Muscle of leg (tissue), 11 donors: ENCODE data around the gene ANKRD18B. TPM values are rescaled to one million over a fixed set of nuclear protein-coding genes. Genes with fewer than 3 reads are reported as not detected.
"Not testable (repeated sequence)": the region's sequence is repeated elsewhere in the genome, so short reads cannot be mapped to it uniquely, and the experiment has no call there.

Experiments
- DNase-seq: peaks from one replicate; pipeline ENCODE4 v3.0.0; 2013
- H3K27ac ChIP-seq: one replicate; pipeline ENCODE4 v1.5.1; 2013; ENCODE audit warnings: mild to moderate bottlenecking, low read length, control low read depth
- H3K27me3 ChIP-seq: one replicate; pipeline ENCODE4 v1.6.1; 2013; ENCODE audit warnings: low read length; ENCODE audit not compliant: control insufficient read depth, insufficient read depth
- H3K36me3 ChIP-seq: one replicate; pipeline ENCODE4 v1.6.1; 2013; ENCODE audit warnings: low read length; ENCODE audit not compliant: control insufficient read depth, insufficient read depth
- H3K4me1 ChIP-seq: one replicate; pipeline ENCODE4 v1.6.1; 2013; ENCODE audit warnings: low read length; ENCODE audit not compliant: control insufficient read depth, insufficient read depth
- H3K4me3 ChIP-seq: one replicate; pipeline ENCODE4 v1.5.1; 2013; ENCODE audit warnings: low read length, control low read depth
- H3K9me3 ChIP-seq: replicated peaks from 2 replicates; pipeline ENCODE4 v1.6.1; 2013; ENCODE audit warnings: low read depth, low read length; ENCODE audit not compliant: control insufficient read depth
- WGBS: methylation state at CpG from one replicate; pipeline ENCODE4 v1.1.5; 2013; ENCODE audit warnings: missing lambda C conversion rate; ENCODE audit not compliant: insufficient coverage; 5-methylcytosine and 5-hydroxymethylcytosine counted together
- polyA plus RNA-seq, 8 donors: library from polyadenylated mRNA; unstranded; fragments of 120-200 nt; gene quantifications; one replicate each; pipeline versions ENCODE4 v1.2.1 to v1.2.3, GENCODE V29; 2013; ENCODE audit warnings: inconsistent platforms in 1 of 8, low replicate concordance in 1 of 8; ENCODE audit not compliant: insufficient read length in 8 of 8, insufficient read depth in 1 of 8
- total RNA-seq: library from RNA; stranded (reverse); fragments of 120-200 nt; gene quantifications from one replicate; pipeline ENCODE4 v1.2.4, GENCODE V29; 2013

ANKRD18B gene
- total and polyA plus RNA-seq, 9 donors, result 0.12 to 2.7 (median 0.31) TPM; not detected in 1

DNA sequence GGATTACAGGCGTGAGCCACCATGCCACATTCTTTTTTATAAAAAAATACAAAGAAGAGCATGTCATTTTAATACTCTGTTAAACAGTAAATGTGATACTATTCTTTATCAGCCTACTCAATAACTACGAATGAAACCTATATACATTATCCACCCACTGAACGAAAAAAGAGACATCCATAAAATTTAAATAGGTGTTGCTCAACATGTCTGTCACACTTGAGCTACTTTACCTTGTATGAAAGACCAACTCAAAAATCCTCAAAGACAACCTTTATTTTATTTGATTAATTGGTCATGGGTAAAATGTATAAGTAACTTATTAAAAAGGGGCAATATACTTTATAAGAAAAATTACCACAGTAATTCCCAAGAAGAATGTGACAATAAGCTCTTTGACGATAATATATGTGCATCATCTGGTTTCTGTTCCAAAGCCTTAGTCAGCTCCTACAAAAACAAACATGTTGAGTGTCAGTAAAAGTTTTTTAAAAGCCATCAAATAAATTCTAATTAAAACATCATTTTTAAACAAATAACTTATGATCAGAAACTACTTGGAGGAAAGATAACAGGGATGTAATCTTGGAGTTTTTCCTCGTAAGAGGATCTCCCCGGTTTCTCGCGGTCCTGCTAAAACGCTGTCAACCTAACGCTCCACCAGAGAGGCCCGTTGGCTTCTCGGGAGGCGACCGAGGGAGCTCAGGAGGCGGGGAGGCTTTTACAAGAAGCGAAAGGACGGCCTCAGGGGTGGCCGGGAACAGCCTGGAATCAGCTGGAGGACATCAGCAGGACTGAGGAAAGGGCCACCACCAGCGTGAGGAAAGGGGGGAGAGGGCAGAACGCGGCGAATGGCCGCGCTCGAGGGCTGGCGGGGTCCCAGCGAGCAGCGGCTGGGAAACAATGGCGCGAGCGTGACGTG is 13.5 kb upstream of the ANKRD18B start:
- Histone ChIP-seq H3K27me3 (no peaks in the 10 kb centered on the region), H3K4me1 (no peaks in the 10 kb centered on the region), H3K36me3 (no peaks in the 10 kb centered on the region), H3K27ac (peak overlapping the region; percentile 89), H3K4me3 (peak overlapping the region; percentile 54), H3K9me3 (no peaks in the 10 kb centered on the region)
- WGBS, result 1% methylated on average over 27 of the region's 32 CpGs
- peak; percentile 90 for DNase-seq

DNA sequence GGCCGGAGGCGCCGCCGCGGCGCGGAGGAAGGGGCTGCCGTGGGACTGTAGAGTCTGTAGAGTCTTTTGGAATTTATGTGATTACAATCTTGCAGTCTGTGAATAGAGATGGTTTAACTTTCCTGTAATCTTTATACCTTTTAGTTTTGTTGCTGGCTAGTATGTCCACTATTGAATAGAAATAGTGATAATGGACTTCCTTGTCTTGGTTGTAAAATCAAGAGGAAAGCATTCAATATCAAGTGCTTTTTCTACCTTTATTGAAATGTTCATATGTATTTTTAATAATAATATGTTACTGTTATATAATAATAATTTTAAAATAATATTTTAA is 12.9 kb upstream of the ANKRD18B start:
- not testable (repeated sequence) for H3K9me3 ChIP-seq, H3K36me3 ChIP-seq, H3K27me3 ChIP-seq, H3K4me1 ChIP-seq, DNase-seq
- H3K27ac ChIP-seq, result peak overlapping the region; percentile 89
- peak overlapping the region; percentile 54 for H3K4me3 ChIP-seq
- WGBS, result 2% methylated on average over 8 of the region's 8 CpGs

DNA sequence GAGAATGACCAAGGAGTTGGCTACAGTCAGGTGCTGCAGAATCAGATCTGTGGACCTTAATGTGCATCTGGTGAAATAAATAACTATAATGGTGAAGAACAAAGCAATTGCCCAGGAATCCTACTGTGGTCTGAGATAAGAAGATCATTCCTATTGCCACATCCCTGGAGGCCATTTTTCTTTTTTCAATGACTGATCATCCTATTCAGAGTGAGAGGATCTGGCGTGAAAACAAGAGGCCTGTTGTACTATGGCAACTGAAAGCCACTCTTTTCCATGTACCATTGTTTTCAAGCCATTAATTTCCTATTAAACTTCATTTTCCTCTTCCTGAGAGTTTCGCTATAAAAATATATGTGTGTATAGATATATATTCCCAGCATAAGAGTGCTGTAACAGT is 11.5 kb upstream of the ANKRD18B start:
- not testable (repeated sequence) for DNase-seq, H3K9me3 ChIP-seq, H3K27ac ChIP-seq, H3K36me3 ChIP-seq, H3K27me3 ChIP-seq, H3K4me3 ChIP-seq, H3K4me1 ChIP-seq
- no CpG with 5 or more reads among the region's 2 CpGs for WGBS

DNA sequence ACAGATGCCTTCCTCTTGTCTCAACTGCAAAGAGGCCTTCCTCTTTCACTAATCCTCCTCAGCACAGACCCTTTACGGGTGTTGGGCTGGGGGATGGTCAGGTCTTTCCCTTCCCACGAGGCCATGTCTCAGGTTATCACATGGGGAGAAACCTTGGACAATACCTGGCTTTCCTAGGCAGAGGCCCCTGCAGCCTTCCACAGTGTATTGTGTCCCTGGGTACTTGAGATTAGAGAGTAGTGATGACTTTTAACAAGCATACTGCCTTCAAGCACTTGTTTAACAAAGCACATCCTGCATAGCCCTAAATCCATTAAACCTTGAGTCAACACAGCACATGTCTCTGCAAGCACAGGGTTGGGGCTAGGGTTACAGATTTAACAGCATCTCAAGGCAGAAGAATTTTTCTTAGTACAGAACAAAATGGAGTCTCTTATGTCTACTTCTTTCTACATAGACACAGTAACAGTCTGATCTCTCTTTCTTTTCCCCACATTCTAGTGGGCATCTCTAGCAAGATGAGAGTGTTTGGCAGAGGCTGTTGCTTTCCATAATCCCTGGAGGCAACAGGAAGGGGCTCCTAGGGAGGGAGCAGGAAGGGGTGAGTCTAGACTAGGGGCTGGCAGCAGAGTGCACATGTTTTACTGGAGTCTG is 8.6 kb upstream of the ANKRD18B start:
- H3K27me3 ChIP-seq, H3K4me3 ChIP-seq, H3K4me1 ChIP-seq, H3K36me3 ChIP-seq, DNase-seq, H3K9me3 ChIP-seq, H3K27ac ChIP-seq: not testable (repeated sequence)
- no CpG with 5 or more reads among the region's 2 CpGs for WGBS

DNA sequence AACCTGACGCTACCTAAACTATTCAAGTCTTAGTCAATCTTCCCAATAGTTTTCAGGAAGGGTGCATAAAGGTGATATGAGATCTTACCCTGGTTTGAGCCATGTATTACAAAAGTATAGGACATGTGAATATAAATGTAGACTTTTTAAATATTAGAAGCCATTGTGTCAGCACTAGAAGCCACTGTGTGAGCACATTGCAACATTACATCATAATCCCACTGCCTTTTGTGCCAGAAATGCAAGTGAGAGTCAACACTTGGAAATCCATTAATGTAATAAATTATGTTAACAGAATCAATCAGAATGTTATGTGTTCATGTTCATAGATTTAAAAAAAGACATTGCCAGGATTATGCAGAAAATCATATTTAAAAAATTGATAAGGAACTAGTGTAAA is 7.7 kb upstream of the ANKRD18B start:
- H3K4me1 ChIP-seq, H3K4me3 ChIP-seq, H3K36me3 ChIP-seq, H3K27me3 ChIP-seq, DNase-seq, H3K9me3 ChIP-seq, H3K27ac ChIP-seq: not testable (repeated sequence)
- WGBS, result no CpG with 5 or more reads among the region's 1 CpG

DNA sequence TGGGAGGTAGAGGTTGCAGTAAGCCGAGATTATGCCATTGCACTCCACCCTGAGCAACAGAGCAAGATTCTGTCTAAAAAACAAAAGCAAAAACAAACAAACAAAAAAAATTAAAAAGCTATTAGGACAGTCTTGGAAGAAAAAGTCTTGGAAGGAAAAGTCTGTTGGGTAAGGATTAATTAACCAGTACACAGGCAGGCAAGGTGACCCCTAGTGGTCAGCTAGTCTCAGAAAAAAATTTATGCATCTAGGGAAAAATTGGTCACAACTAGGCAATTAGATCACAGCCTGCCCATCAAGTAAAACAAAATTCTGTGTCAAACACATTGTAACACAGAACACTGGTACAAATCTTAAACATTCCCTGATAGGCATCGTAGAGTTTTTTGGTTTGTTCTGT is 6.7 kb upstream of the ANKRD18B start:
- H3K4me1 ChIP-seq, result no peaks in the 10 kb centered on the region
- no peaks in the 10 kb centered on the region for H3K9me3 ChIP-seq
- DNase-seq, result peak; percentile 27
- WGBS, result no CpG with 5 or more reads among the region's 2 CpGs
- H3K36me3 ChIP-seq, result no peaks in the 10 kb centered on the region
- no peaks in the 10 kb centered on the region for H3K27me3 ChIP-seq
- no peak overlapping the region for H3K27ac ChIP-seq
- no peak overlapping the region for H3K4me3 ChIP-seq

DNA sequence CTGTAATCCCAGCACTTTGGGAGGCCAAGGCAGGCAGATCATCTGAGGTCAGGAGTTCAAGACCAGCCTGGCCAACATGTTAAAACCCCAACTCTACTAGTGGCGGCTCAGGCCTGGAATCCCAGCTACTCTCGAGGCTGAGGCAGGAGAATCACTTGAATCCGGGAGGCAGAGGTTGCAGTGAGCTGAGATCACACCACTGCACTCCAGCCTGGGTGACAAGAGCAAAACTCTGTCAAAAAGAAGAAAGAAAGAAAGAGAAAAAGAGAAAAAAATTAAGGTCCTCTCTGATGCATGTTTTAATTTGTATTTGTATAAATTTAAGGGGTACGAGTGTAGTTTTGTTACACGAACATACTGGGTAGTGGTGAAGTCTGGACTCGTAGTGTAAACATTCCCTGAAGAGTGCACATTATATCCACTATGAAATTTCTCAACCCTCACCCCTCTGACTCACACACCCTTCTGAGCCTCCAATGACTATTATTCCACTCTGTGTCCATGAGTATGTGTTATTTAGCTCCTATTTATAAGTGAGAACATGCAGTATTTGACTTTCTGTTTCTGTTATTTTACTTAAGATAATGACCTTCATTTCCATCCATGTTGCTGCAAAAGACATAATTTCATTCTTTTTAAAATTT is 6.0 kb upstream of the ANKRD18B start:
- DNase-seq, H3K27ac ChIP-seq, H3K4me1 ChIP-seq, H3K4me3 ChIP-seq, H3K9me3 ChIP-seq, H3K36me3 ChIP-seq, H3K27me3 ChIP-seq: not testable (repeated sequence)
- WGBS, result no CpG with 5 or more reads among the region's 6 CpGs

DNA sequence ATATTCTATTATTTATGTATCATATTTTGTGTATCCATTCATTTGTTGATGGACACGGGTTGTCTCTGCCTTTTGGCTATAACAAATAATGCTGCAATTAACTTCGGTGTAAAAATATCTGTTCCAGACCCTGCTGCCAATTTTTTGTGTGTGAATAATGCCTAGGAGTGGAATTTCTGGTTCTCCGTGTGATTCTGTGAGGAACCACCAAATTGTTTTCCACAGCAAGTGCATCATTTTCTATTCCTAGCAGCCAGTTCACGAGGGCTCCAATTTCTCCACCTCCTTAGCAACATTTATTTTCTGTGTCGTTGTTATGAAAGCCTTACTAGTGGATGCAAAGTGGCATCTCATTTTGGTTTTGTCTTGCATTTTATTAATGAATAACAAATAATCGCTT is 2.2 kb upstream of the ANKRD18B start:
- not testable (repeated sequence) for H3K36me3 ChIP-seq, H3K9me3 ChIP-seq, H3K4me1 ChIP-seq, H3K27ac ChIP-seq, H3K4me3 ChIP-seq, DNase-seq
- WGBS, result no CpG with 5 or more reads among the region's 6 CpGs
- peaks cover 16% of the 10 kb centered on the region for H3K27me3 ChIP-seq

DNA sequence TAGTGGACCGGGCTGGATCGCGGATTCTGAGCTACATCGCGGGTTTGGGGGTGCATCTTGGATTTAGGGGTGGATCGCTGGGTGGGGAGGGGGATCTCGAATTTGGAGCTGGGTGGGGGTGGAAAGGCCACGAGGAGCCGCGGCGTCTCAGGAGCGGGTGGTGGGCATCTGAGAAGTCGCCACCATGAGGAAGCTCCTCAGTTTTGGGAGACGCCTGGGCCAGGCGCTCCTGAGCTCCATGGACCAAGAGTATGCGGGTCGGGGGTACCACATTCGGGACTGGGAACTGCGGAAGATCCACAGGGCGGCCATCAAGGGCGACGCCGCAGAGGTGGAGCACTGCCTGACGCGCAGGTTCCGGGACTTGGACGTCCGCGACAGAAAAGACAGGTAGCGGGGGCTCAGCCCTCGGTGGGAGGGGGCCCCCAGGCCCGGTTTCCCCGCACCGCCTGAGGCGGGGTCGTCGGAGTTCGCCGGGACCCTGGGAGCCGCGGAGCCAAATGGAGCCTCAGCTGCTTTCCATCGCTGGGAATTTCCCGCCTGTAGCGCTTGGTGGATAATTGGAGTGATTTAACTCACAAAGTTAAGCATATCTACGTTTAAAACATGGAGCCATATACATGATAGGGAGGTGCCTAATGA is 376 bp downstream of the ANKRD18B start:
- DNase-seq, result no peak
- WGBS, result under 1% methylated on average over 34 of the region's 45 CpGs
- Histone ChIP-seq H3K27ac (no peak overlapping the region), H3K27me3 (peaks cover 21% of the 10 kb centered on the region), H3K36me3 (no peaks in the 10 kb centered on the region), H3K4me3 (peak overlapping the region; percentile 34), H3K4me1 (peaks cover 6% of the 10 kb centered on the region), H3K9me3 (no peaks in the 10 kb centered on the region)

DNA sequence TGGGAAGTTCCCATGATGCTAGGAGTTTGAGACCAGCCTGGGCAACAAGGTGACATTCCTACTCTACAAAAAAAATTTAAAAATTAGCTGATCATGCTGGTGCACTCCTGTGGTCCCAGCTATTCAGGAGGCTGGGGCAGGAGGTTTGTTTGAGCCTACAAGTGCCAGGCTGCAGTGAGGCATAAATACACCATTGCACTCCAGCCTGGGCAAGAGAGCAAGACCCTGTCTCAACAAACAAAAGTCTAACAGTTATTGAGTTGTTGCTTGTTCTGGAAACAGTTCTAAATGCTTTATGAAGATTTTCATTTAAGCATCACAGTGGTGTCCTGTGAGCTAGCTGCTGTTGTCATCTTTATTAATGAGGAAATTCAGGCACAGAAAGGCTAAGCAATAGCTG is 4.0 kb downstream of the ANKRD18B start:
- DNase-seq, H3K36me3 ChIP-seq, H3K4me3 ChIP-seq, H3K27ac ChIP-seq, H3K9me3 ChIP-seq, H3K4me1 ChIP-seq: not testable (repeated sequence)
- H3K27me3 ChIP-seq, result peaks cover 21% of the 10 kb centered on the region
